ENCODE data around the gene MYL6B.

DNA sequence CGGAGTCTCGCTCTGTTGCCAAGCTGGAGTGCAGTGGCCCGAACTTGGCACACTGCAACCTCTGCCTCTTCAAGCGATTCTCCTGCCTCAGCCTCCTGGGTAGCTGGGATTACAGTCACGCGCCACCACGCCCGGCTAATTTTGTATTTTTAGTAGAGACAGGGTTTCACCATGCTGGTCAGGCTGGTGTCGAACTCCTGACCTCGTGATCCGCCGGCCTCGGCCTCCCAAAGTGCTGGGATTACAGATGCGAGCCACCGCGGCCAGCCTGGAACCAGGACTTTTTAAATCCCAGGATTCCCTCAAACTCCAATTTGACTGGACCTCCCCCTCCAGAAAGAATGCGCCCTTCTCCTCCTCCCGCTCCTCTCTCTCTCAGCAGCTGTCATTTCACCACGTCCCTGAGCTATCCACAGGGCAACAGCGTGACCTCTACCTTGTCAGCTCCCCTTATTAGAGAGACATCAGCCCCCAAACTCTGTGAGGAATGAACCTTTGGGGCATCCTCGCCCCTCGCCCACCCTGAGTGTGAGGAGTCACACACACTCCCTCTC, 22.4 kb upstream of the MYL6B start:
- TF ChIP-seq, protein P1, sequence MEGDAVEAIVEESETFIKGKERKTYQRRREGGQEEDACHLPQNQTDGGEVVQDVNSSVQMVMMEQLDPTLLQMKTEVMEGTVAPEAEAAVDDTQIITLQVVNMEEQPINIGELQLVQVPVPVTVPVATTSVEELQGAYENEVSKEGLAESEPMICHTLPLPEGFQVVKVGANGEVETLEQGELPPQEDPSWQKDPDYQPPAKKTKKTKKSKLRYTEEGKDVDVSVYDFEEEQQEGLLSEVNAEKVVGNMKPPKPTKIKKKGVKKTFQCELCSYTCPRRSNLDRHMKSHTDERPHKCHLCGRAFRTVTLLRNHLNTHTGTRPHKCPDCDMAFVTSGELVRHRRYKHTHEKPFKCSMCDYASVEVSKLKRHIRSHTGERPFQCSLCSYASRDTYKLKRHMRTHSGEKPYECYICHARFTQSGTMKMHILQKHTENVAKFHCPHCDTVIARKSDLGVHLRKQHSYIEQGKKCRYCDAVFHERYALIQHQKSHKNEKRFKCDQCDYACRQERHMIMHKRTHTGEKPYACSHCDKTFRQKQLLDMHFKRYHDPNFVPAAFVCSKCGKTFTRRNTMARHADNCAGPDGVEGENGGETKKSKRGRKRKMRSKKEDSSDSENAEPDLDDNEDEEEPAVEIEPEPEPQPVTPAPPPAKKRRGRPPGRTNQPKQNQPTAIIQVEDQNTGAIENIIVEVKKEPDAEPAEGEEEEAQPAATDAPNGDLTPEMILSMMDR (conservative IDR thresholded peaks at IDR 0.05; ENCODE audit: low read length): no peak
- TF ChIP-seq EZH2phosphoT487 (IDR thresholded peaks at IDR 0.05; ENCODE audit: borderline replicate concordance): no peak
